Activated B cell treated with CpG ODN at 0.5 μM for 24 hours (primary cell): ENCODE measurements around the gene SMCO2. TPM values are rescaled to one million over a fixed set of nuclear protein-coding genes. Genes with fewer than 3 reads are reported as not detected.

Experiments
- ATAC-seq: fragments of 200-7000 bp; cut with Tn5 transposase; one replicate; pipeline ENCODE4 v1.10.0; 2021; ENCODE audit warnings: low read depth, mild to moderate bottlenecking, moderate library complexity
- CTCF ChIA-PET: fragments of 350-600 bp; sonication (Branson Sonifier 250); formaldehyde crosslinking; loops from one replicate; lab custom pipeline; 2021; ENCODE audit warnings: antibody characterized with exemption; lab: Charles Lee
- POLR2A ChIA-PET: fragments of 350-600 bp; sonication (Branson Sonifier 250); formaldehyde crosslinking; loops from one replicate; lab custom pipeline; 2021; ENCODE audit warnings: antibody characterized with exemption; lab: Charles Lee
- DNase-seq: peaks from one replicate; pipeline ENCODE4 v3.0.0; 2022
- H3K27ac Mint-ChIP-seq: one replicate; pipeline ENCODE4 v1.8.0; 2020; ENCODE audit warnings: mixed read lengths
- H3K27me3 Mint-ChIP-seq: one replicate; pipeline ENCODE4 v1.8.0; 2021; ENCODE audit warnings: mixed read lengths
- H3K36me3 Mint-ChIP-seq: one replicate; pipeline ENCODE4 v1.8.0; 2021; ENCODE audit warnings: low read depth, mixed read lengths
- H3K4me1 Mint-ChIP-seq: one replicate; pipeline ENCODE4 v1.8.0; 2021; ENCODE audit warnings: mixed read lengths
- H3K4me3 Mint-ChIP-seq: one replicate; pipeline ENCODE4 v1.8.0; 2020; ENCODE audit warnings: mild to moderate bottlenecking, mixed read lengths
- H3K9me3 Mint-ChIP-seq: one replicate; pipeline ENCODE4 v1.8.0; 2020; ENCODE audit warnings: mixed read lengths
- intact Hi-C: fragments of 100-400 bp; cut with micrococcal nuclease; formaldehyde crosslinking; loops from one replicate; pipeline ENCODE4 v1.15.1; 2024
- total RNA-seq: library from RNA; stranded (reverse); gene quantifications from 2 replicates; pipeline ENCODE4 v1.2.3, GENCODE V29; 2022
- TF ChIP-seq, protein P1 (sequence below): fragments of 200-600 bp; IDR thresholded peaks from one replicate; pipeline ENCODE4 v1.8.0; 2022; ENCODE audit warnings: antibody characterized with exemption, mild to moderate bottlenecking

Gene SMCO2
- total RNA-seq, 1 donor from 2014 or later: not detected

DNA sequence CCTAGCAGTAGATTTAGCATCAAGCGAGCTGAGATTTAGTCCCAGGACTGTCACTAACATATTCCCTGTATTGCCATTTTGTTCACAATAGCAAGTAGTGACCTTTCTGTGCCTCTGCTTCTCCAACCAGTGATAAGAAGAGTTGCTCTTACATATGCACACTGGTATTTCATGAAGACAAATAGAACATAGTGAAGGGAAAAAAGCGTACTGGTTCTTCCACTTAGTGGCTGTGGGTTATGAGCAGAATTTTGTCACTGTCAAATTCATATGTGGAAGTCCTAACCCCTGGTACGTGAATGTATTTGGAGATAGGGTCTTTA, 65.1 kb downstream of the SMCO2 start:
- intact Hi-C loops: no loop called here
- POLR2A ChIA-PET: no interaction called here
- Mint-ChIP-seq H3K36me3 (no peaks in the 10 kb centered on the region), H3K9me3 (no peaks in the 10 kb centered on the region), H3K27me3 (no peaks in the 10 kb centered on the region), H3K4me3 (no peak overlapping the region), H3K27ac (no peak overlapping the region), H3K4me1 (peaks cover 2% of the 10 kb centered on the region)
- TF ChIP-seq, protein P1, sequence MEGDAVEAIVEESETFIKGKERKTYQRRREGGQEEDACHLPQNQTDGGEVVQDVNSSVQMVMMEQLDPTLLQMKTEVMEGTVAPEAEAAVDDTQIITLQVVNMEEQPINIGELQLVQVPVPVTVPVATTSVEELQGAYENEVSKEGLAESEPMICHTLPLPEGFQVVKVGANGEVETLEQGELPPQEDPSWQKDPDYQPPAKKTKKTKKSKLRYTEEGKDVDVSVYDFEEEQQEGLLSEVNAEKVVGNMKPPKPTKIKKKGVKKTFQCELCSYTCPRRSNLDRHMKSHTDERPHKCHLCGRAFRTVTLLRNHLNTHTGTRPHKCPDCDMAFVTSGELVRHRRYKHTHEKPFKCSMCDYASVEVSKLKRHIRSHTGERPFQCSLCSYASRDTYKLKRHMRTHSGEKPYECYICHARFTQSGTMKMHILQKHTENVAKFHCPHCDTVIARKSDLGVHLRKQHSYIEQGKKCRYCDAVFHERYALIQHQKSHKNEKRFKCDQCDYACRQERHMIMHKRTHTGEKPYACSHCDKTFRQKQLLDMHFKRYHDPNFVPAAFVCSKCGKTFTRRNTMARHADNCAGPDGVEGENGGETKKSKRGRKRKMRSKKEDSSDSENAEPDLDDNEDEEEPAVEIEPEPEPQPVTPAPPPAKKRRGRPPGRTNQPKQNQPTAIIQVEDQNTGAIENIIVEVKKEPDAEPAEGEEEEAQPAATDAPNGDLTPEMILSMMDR: no peak
- ATAC-seq (no peak), DNase-seq (no peak)
- CTCF ChIA-PET: no interaction called here

DNA sequence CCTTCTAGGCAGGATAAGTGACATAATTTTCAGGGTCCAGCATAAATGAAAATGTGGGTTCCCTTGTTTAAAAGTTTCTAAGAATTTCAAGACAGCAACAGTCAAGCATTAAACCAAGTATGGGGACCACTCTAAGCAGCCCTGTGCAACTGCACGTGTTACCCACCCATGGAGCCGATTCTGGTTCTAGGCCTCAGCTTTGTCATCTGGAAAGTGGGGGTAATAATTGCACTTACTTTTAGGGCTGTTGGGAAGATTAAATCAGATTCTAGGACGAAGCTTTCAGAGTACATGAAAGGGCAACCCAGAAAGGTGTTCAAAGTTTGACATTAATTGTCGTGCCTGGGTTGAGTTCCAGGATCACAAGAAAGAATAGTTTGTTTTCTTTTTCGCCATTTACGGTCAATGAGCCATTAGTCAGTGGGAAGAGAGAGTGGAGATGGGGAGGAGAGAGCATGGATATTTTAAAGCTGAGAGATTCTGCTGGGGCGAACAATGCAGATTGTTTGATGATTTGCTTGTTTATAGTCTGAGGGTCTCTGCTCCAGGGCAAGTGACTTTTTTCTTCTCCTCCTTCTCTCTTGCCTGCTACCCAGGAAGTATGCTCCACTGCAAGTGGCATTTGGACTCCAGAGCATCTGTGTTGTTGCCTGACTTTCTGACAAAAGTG, 66.8 kb downstream of the SMCO2 start:
- no peaks in the 10 kb centered on the region for H3K9me3 Mint-ChIP-seq
- intact Hi-C loops: no loop called here
- TF ChIP-seq, protein P1: no peak
- ChIA-PET POLR2A (interaction anchor here (0.6 kb wide), 1 partner anchor 13 kb away, joined by 3 read pairs; no protein-coding TSS in a partner anchor), CTCF (no interaction called here)
- no peak for DNase-seq
- H3K27me3 Mint-ChIP-seq: peaks cover 7% of the 10 kb centered on the region
- ATAC-seq: no peak
- H3K27ac Mint-ChIP-seq: no peak overlapping the region
- no peaks in the 10 kb centered on the region for H3K36me3 Mint-ChIP-seq
- no peak overlapping the region for H3K4me3 Mint-ChIP-seq
- peaks cover 2% of the 10 kb centered on the region for H3K4me1 Mint-ChIP-seq

DNA sequence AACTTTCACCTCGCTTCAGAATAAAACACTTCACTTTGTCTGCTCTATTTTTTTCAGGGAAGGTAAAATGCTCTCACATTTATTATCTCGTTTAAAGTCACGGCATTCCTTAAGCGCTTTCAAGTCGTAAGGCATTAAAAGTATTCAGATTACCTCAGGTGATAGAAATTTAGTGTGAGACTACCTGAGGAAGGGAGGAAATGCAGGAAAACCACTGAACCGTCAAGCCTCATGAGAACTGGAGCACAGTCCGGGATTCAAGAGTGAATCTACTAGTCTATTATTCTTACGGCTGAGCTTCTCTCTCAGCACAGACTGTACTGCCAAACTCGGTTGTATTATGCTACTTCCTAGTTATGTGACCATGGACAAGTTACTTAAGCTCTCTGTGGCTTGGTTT, 69.1 kb downstream of the SMCO2 start:
- ATAC-seq (no peak), DNase-seq (no peak)
- POLR2A ChIA-PET: no interaction called here
- intact Hi-C loops: no loop called here
- Mint-ChIP-seq H3K27me3 (peaks cover 7% of the 10 kb centered on the region), H3K27ac (no peak overlapping the region), H3K4me1 (peaks cover 2% of the 10 kb centered on the region), H3K9me3 (no peaks in the 10 kb centered on the region), H3K36me3 (no peaks in the 10 kb centered on the region), H3K4me3 (no peak overlapping the region)
- CTCF ChIA-PET: no interaction called here
- TF ChIP-seq, protein P1: no peak

DNA sequence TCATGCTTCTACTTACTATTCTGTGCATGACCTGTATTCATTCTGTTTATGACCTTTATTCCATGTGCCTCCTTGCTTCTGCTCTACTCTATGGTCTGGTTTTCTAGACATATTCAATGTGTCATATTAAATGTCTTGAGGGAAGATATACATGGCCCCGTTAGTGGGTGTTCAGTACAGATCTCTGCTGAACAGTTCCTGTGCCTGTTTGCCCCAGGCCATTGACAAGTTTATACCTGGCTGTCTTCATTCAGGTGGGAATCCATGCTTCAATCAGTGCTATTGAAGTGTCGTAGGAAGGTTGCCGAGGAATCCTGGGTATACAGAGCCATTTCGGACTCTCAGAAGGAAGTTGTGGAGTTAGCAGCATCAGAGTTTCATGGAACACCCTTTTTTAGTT, 70.1 kb downstream of the SMCO2 start:
- no peaks in the 10 kb centered on the region for H3K36me3 Mint-ChIP-seq
- H3K27ac Mint-ChIP-seq: no peak overlapping the region
- no peak overlapping the region for H3K4me3 Mint-ChIP-seq
- POLR2A ChIA-PET: no interaction called here
- no peak for DNase-seq
- peaks cover 2% of the 10 kb centered on the region for H3K4me1 Mint-ChIP-seq
- H3K9me3 Mint-ChIP-seq: no peaks in the 10 kb centered on the region
- TF ChIP-seq, protein P1: no peak
- no peak for ATAC-seq
- CTCF ChIA-PET: no interaction called here
- H3K27me3 Mint-ChIP-seq: peaks cover 9% of the 10 kb centered on the region
- intact Hi-C loops: no loop called here

DNA sequence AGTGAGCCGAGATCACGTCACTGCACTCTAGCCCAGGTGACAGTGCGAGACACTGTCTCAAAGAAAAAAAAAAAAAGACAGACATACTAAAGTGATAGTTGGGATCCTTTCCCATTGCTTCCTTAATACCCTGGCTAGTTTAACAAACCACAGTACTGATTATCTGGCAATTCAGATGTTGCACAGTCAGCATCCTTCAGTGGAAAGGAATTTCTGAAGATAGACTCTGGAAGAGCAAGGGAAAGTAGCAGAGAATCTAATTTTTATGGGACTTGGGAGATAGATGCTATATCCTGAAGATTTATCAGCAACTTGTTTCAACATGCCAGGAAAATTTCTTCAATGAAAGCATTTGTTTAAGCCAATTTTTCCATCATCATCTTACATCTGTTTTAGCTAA, 71.0 kb downstream of the SMCO2 start:
- no peaks in the 10 kb centered on the region for H3K9me3 Mint-ChIP-seq
- DNase-seq: no peak
- ChIA-PET CTCF (no interaction called here), POLR2A (no interaction called here)
- H3K27ac Mint-ChIP-seq: no peak overlapping the region
- no peak overlapping the region for H3K4me3 Mint-ChIP-seq
- no peak for ATAC-seq
- peaks cover 9% of the 10 kb centered on the region for H3K27me3 Mint-ChIP-seq
- no peaks in the 10 kb centered on the region for H3K36me3 Mint-ChIP-seq
- intact Hi-C loops: no loop called here
- TF ChIP-seq, protein P1: no peak
- peaks cover 3% of the 10 kb centered on the region for H3K4me1 Mint-ChIP-seq
